DLD1 (cell line): ENCODE measurements around the gene CDH22.

Experiments used
- in situ Hi-C: cut with HindIII; loops from 2 replicates; pipeline ENCODE4 v1.10.0; 2017; ENCODE audit warnings: low sequenced_read_pairs

Gene CDH22

DNA sequence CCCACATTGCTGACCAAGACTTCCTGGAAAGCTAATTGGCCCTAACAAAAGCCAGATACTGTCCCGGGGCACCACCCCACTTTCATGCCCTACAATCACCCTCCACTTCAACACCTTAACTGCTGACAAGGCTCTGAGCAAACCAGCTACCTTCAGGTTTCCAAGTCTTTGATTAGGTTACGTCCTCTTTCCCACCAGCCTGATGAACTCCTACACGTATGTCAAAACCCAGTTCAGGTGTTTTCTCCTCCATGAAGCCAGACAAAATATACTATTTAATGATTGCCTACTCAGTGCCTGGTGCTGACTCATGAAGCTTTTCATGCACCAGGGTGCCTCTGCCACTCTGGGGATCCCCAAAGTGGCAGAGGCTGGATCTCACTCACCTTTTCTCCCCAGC lies 58.6 kb downstream of the CDH22 start:
- in situ Hi-C loops: no loop called here

GRCh38 chr20:46246559-46246958 lies 61.7 kb downstream of the CDH22 start:
- in situ Hi-C loops: no loop called here

- in situ Hi-C loops: no loop called here
These were observed 64.3 kb downstream of the CDH22 start for GRCh38 chr20:46243707-46244628.

DNA sequence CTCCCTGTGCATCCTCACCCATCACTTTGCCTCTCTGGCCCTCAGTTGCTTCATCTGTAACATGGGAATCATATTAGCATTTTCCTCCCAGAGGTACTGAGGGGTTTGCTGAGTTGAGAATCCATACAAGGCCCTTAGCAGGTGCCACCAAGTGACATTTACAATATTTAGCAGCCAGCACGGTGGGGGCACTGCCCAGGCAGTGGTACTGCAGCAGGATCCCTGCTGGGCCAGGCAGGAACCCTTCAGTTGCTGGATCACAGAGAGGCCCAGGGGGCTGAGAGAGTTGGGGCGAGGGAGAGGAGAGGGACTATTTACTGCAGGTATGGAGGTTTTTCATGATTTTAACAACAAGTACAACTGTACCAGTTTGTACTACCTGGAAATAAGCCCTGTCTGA lies 65.9 kb downstream of the CDH22 start:
- in situ Hi-C loops: no loop called here

GRCh38 chr20:46240881-46241280 lies 67.4 kb downstream of the CDH22 start:
- in situ Hi-C loops: no loop called here

DNA sequence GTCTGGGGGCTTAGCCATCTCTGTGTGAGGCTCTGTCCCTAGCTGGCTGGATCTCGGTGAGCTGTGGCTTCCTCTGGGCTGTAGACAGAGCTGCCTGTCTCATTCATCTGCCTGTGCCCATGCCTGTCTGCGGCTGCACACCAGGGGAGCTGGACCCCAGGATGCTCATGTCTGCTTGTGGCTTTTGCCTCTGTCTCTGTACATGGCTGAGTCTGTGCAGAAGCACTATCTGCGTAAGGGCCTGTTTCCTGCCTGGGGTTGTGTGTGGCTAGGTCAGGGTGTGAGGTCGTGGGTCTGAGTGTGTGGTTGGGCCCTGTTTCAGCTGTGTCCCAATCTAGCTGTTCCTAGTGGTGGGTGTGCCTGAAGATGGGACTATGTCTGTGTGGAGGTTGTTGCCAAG lies 68.2 kb downstream of the CDH22 start:
- in situ Hi-C loops: no loop called here

DNA sequence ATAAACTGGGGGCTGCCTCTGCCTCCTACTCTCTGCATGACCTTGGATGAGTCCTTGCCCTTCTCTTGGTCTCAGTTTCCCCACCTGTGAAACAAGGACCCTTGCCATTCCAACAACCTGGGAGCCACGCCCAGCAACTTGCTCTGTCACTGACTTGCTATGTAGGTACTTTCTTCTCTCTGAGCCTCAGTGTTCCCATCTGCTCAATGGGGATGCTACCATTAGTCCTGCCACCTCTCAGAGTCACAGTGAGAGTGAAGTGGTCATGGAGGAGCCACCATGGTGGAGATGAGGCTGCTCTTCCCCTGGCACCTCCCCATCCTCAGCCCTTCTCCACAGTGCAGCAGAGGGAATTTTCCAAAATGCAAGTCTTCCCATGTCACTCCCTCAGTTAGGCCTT lies 70.6 kb downstream of the CDH22 start:
- in situ Hi-C loops: no loop called here

- in situ Hi-C loops: no loop called here
These were observed 71.1 kb downstream of the CDH22 start for GRCh38 chr20:46237227-46237626.

DNA sequence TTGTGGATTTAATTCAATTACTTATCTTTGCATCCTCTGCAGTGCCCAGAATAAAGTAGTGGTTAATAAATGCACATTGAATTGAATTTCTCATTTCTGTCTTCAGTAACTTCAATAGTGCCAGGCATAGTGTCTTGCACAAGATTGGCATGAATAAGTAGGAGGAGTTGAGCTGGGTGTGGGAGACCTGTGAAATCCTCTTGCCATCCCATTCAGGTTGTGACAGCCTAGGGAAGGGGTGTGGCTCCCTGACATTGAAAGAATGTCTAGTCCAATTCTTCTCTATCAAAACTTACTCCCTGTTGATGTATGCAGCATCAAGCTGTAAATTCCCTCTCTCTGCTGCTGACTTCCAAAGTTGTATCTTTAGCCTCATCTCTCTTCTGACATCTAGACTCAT lies 73.2 kb downstream of the CDH22 start:
- in situ Hi-C loops: no loop called here

GRCh38 chr20:46233701-46234100 lies 74.6 kb downstream of the CDH22 start:
- in situ Hi-C loops: no loop called here

- in situ Hi-C loops: no loop called here
These were observed 75.8 kb downstream of the CDH22 start for GRCh38 chr20:46232539-46232938.

- in situ Hi-C loops: no loop called here
These were observed 77.5 kb downstream of the CDH22 start for GRCh38 chr20:46230801-46231282.

GRCh38 chr20:46230106-46230491 lies 78.2 kb downstream of the CDH22 start:
- in situ Hi-C loops: no loop called here

- in situ Hi-C loops: no loop called here
These were observed 78.7 kb downstream of the CDH22 start for GRCh38 chr20:46229478-46230105.

GRCh38 chr20:46228670-46229069 lies 79.6 kb downstream of the CDH22 start:
- in situ Hi-C loops: no loop called here

DNA sequence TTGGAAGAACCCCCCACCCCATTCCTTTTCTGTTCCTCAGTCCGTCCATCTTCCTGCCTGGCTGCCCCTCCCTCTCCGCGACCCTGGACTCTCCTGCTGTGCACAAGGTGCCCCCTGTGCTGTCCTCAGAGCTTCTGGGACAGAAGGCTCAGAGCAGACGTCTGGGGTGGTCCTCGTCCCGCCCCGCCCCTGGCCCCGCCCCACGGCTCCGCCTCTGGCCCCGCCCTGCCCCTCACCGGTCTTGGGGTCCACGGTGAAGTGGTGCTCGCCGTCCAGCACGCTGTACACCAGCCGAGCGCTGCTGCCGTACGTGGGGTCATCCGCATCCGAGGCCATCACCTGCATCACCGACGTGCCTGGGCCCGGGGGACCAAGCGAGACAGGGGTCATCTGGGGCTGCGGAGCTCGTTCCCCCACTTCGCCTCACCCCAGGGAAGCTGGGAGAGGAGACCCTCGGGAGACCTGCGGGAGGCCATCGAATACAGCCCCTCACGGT lies 81.0 kb downstream of the CDH22 start:
- in situ Hi-C loops: no loop called here

- in situ Hi-C loops: no loop called here
These were observed 81.7 kb downstream of the CDH22 start for GRCh38 chr20:46226602-46227001.

DNA sequence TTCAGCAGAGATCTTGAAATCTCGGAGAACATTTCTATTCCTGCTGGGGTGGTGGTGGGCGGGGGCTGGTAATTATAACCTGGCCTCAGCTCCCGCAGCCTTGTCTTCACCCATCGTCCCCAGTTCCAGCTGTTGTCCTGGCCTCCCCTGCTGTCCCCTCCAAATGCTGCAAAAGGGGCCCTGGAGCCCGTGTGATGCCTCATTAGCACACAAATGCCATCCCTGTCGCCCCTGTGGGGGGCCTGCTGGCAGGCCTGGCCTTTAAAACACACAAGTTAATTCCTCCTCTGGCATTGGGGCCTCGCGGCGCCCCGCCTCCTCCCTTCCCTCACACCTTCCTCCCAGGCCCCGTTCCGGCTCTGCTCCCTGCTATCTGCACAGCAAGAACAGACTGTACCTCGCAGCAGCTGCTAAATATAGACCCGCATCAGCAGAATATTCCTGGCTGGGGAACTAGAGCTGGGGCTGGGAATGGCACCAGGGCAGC lies 85.7 kb downstream of the CDH22 start:
- in situ Hi-C loops: no loop called here

- in situ Hi-C loops: no loop called here
These were observed 87.0 kb downstream of the CDH22 start for GRCh38 chr20:46221256-46221833.

GRCh38 chr20:46220455-46221207 lies 87.7 kb downstream of the CDH22 start:
- in situ Hi-C loops: no loop called here

DNA sequence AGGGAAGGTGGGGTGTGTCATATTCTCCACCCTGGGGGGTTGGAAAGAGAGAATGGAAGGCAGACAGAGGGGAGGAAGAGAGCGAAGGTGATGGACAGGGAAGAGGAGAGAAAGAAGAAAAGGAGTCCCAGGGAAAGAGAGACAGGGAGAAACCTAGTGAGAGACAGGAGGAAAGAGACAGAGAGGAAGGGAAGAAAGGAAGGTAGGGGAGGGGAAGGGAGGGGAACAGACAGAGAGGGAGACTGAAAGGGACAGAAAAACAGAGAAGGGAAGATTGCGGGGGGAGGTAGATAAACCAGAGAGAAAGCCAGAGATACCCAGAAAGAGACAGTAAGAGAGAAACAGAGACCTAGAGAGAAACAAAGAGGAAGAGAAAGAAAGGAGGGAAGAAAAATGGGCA lies 88.4 kb downstream of the CDH22 start:
- in situ Hi-C loops: no loop called here
